ENCODE data around the gene SMAP1.
"Not testable (repeated sequence)": the region's sequence is repeated elsewhere in the genome, so short reads cannot be mapped to it uniquely, and the experiment has no call there.

Gene SMAP1

DNA sequence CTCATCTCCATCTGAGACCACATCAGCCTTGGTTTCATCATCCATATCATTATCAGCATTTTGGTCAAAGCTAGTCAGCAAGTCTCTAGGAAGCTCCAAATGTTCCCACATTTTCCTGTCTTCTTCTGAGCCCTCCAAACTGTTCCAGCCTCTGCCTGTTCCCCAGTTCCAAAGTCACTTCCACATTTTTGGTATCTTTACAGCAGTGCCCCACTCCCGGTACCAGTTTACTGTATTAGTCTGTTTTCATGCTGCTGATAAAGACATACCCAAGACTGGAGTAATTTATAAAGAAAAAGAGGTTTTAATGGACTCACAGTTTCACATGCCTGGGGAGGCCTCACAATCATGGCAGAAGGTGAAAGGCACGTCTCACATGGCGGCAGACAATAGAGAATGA lies 74.8 kb downstream of the SMAP1 start:
- not testable (repeated sequence) for DNase-seq

DNA sequence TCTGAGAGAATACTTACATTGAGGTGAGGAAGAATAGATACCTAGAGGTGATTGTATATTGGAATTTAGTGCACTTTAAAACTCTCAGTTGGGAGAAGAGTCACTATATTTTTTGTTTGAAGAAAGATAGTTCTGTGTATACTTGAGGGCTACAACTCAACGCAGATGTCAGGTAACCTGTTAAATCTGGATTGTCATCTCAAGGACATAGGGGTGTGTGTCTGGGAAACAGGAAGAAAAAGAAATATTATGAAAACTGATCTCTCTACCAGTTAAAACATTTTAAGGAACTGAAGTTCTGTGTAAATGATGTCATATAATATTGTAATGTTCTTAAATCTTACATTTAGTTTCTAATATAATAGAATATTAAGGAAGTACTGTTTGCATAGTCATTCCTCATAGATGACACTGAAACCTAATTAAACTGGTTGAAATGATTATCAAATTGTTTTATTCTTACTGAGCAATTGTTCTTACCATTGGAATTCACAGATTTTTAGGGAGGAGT lies 86.2 kb downstream of the SMAP1 start:
- DNase-seq = no peak

DNA sequence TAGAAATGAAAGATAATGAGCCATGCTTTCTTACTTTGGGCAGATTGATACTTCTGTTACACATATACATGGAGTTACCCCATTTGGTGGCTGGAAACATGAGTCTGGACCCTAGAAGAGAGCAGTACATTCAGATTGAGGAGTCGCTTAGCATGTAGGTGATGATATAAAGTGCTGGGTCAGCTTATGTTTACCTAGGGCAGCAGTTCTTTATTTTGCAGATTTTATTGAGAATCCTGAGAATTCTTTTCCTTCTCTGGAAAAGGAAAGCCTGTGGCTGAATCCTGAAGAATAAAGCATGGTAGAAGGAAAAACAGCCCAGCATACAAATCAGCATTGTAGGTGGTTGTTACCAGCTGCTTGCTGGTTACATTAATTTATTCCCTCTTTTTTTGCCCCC lies 91.2 kb downstream of the SMAP1 start:
- DNase-seq = no peak

DNA sequence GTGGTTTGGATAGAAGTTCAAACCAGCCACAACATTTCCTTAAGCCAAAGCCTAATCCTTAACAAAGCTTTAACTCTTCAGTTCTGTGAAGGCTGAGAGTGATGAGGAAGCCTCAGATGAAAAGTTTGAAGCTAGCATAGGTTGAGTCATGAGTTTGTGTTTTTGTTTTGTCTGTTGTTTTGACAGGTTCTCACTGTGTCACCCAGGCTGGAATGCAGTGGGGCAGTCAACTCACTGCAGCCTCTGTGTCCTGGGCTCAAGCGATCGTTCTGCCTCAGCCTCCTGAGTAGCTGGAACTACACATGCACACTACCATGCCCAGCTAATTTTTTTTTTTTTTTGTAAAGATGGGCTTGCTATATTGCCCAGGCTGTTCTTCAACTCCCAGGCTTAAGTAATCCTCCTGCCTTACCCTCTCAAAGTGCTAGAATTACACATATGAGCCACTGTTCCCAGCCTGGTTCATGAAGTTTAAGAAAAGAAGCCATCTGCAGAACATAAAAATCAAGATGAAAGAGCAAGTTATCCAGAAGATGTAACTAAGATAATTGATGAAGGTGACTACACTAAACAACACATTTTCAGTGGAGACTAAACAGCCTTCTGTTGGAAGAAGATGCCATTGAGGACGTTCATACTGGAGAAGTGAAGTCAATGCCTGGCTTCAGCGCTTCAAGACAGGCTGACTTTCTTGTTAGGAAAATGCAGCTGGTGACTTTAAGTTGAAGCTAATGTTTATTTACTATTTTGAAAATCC lies 96.2 kb downstream of the SMAP1 start:
- no peak for DNase-seq

DNA sequence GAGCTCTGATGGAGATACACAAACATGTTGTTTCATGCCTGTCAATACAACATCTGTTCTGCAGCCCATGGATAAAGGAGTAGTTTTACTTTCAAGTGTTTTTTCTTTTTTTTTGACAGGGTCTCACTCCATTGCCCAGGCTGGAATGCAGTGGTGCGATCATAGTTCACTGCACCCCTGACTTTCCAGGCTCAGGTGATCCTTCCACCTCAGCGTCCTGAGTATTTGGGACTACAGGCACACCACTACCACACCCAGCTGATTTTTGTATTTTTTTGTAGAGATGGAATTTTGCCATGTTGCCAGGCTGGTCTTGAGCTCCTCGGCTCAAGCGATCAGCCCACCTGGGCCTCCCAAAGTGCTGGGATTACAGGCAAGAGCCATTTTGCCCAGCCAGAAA lies 97.0 kb downstream of the SMAP1 start:
- no peak for DNase-seq

DNA sequence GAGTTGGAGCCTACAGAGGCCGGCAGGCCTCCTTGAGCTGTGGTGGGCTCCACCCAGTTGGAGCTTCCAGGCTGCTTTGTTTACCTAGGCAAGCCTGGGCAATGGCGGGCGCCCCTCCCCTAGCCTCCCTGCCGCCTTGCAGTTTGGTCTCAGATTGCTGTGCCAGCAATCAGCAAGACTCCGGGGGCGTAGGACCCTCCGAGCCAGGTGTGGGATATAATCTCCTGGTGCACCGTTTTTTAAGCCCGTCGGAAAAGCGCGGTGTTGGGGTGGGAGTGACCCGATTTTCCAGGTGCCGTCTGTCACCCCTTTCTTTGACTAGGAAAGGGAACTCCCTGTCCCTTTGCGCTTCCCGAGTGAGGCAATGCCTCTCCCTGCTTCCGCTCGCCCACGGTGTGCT lies 103.7 kb downstream of the SMAP1 start:
- not testable (repeated sequence) for DNase-seq

DNA sequence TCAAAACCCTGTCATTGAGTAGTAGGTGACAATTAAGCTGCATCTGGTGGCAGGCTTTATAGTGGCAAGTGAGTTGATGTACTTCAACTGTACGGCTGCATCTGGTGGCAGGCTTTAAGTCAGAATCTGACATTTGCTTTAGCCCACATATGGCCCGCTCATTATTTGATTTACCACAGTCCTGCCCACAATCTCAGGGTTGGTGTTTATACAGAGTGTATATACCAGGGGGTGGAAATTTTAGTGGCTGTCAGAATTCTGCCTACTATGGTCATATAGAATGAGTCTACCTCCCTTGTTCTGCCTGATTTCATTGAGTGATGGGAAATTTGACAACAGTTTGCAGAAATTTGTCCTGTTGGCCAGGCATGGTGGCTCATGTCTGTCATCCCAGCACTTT lies 112.3 kb downstream of the SMAP1 start:
- no peak for DNase-seq

DNA sequence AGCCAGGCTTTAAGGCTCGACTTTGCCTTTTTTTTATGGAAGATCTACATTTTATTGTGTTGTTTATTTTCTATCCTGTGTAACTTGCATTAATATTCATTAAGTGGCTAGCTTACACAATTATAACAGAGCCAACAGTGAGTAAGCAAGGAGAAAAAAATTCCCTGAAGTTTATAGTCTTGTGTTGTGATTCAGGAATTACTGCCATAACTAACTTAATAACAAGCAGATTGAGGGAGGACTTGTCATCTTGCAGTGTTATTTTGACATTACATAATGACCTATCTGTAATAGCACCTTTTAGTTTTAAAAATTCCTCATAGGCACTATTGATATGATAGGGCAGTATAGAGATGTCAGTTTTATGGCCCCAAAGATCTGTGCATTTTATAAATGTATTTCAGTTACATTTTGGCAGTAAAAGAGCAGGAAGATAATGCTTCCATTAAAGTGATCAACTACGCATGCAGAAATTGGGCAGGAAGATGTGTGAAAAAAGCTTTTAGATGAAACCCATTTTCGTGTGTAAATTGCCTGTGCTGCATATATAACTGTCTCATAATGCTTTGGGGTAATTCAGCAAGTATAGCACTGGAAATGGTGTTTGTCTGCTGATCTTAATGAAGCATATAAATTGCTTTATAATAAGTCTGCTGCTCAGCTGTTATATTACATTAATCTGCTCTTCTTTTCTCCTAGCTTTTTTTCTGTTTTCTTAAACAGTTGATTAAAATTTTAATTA lies 123.0 kb downstream of the SMAP1 start:
- DNase-seq = no peak

DNA sequence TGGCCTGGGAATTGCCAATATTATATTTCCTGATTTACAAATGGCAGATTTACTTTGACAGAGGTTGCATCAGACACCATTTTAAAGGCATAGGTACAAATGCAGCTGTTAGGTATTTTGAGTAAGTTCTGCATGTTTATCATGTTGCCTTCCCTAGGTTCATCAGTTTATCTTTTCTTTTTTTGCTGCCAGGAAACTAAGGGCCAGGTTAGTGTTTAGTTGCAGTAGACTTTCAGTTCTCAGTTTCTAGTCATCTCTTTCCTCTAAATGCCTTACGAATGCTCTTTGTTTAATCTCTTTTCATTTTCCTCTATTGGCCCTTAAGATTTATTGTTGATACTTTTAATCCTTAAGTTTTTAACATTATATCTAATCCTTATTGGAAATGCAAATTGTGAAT lies 129.9 kb downstream of the SMAP1 start:
- no peak for DNase-seq

DNA sequence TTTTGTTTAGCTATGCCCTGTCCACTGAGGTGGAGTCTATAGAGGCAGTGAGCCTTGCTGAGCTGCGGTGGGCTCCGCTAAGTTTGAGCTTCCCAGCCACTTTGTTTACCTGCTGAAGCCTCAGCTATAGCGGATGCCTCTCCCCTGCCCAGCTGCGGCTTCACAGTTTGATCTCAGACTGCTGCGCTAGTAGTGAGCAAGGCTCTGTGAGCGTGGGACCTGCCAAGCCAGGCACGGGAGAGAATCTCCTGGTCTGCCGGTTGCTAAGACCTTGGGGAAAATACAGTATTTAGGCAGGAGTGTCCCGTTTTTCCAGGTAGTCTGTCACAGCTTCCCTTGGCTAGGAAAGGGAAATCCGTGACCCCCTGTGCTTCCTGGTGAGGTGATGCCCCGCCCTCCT lies 138.4 kb downstream of the SMAP1 start:
- DNase-seq = no peak

DNA sequence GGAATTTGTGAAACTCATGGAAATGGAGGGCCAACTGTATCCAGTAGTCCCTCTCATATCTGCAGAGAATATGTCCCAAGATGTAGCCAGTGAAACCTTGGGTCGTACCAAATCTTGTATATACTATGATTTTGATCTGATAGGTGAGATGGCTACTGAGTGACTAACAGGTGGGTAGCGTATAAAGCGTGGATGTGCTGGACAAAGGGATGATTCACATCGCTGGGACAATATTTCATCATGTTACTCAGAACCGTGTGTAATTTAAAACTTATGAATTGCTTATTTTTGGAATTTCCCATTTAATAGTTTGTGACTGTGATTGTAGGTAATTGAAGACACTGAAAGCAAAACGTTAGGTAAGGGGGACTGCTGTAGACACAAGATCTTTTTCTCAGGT lies 144.1 kb downstream of the SMAP1 start:
- no peak for DNase-seq

DNA sequence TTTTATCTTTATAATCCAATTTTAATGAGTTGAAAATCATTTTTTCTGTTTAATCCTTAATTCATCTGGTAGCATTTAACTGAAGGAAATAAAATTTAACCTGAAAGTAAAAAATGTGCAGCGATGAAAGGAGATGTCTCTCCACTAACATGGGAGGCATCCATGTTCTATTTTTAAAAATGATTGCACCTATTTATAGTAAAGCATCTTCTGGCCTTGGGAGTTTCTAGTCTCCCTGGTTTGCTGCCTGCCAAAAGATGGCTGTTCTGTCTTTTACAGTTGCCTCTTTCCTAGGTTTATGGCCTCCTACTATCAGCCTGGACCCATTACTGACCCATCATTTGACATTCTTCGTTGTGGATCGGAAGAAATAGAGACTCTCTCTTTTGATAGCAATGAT lies 146.2 kb downstream of the SMAP1 start:
- no peak for DNase-seq

DNA sequence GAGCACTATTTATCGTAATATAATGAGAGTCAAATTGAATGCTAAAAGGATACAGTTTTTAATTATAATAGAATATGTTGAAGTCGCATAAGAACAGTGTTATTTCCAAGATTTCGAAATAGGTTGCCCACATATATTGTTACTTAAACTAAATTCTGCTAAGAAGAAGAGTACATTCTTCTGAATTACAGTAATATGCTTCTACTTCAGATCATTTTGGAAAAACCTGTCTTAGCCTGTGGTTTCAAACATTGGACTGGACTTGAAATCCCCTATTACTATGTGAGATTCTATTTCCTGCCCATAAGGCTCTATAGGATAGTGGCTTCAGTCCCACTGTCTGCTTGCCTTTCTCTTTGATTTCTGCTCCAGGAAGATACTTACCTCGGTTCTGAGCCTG lies 152.0 kb downstream of the SMAP1 start:
- no peak for DNase-seq

DNA sequence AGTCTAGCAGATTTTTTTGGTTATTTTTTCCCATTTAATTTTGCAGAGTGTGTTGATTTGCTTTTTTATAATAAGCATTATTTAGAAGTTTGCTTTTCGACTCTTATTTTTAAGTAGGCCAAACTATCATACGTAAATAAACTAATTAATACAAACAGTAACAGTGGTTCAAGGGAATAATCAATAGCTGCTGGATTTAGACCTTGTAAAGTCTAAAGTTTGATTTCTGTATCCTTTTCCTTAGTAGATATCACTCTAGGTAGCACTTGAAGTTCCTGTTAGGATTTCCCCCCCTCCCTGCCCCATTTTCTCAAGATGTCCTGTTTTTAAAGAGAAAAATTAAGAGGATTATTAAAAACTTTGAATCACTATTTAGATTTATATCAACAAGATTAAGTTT lies 153.1 kb downstream of the SMAP1 start:
- no peak for DNase-seq

DNA sequence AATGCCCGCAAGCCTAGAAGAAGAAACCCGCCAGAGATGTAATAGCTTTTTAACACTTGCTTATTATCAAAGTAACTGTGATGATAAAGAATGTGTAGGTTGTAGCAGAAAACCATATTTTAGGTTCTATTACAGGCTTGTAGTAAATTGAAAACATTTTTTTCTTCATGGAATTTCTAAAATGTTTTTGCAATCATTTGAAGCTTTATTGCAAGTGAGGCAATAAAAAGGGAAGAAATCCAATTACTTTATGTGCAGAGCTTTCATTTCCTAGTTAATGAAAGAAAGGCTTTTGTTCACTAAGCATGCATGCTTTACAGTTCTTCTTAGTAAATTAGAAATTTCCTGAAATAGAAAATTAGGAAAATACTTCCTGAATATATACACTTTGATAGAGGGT lies 154.1 kb downstream of the SMAP1 start:
- DNase-seq = no peak

DNA sequence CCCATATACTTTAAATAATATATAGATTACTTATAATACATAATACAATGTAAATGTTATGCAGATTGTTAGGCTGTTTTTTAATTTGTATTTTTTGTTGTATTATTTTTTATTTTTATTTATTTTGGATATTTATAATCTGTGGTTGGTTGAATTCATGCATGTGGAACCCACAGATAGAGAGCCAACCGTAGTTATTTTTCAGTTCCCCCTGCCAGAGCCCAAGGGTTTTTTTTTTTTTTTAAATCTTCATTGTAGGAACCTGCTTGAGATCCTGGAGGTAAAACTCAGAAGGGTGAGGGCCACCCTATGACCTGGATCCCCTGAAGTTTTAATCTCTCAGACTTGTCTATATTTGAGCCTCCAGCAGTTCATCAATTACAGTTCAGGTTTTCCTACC lies 156.0 kb downstream of the SMAP1 start:
- no peak for DNase-seq

DNA sequence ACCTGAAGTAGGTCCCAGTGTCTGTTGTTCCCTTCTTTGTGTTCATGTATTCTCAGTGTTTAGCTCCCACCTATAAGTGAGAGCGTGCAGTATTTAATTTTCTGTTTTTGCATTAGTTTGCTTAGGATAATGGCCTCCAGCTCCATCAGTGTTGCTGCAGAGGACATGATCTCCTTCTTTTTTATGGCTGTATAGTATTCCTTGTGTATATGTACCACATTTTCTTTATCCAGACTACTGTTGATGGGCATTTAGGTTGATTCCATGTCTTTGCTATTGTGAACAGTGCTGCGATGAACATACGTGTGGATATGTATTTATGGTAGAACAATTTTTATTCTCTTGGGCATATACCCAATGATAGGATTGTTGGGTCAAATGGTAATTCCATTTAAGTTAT lies 163.7 kb downstream of the SMAP1 start:
- no peak for DNase-seq

DNA sequence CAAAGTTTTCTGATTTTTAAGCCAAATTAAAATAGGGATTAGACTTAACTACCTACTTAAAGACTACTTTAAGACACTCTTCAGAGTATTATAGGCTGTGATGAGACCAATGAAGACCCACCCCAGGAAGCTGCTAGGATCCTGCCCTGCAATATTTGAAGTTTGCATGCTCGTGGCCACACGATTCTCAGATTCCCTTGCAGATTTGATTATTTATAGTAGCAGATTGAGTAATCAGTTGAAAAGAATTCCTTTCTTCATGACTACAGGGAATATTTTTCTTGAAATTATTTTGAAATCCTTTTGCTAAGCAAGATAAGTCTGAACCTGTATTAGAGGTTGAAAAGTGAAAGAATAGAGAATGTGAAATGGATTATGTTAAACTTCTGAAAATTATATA lies 166.8 kb downstream of the SMAP1 start:
- DNase-seq = no peak

DNA sequence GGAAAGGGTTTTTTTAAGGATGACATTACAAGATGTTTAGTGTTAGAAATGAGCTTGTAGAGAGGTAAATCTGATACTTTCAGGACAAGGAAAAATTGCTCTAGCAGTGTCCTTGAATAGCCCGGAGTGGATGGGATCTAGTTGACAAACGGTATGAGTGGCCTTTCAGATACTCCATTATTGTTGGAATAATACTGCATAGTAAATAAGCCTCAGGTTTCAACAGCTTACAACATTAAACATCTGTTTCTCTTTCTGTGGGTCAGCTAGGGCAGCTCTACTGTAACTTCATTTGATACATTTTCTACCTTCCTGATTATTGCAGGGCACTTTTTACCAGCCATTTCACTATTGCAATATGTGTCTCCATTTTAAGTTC lies 171.2 kb downstream of the SMAP1 start:
- no peak for DNase-seq

DNA sequence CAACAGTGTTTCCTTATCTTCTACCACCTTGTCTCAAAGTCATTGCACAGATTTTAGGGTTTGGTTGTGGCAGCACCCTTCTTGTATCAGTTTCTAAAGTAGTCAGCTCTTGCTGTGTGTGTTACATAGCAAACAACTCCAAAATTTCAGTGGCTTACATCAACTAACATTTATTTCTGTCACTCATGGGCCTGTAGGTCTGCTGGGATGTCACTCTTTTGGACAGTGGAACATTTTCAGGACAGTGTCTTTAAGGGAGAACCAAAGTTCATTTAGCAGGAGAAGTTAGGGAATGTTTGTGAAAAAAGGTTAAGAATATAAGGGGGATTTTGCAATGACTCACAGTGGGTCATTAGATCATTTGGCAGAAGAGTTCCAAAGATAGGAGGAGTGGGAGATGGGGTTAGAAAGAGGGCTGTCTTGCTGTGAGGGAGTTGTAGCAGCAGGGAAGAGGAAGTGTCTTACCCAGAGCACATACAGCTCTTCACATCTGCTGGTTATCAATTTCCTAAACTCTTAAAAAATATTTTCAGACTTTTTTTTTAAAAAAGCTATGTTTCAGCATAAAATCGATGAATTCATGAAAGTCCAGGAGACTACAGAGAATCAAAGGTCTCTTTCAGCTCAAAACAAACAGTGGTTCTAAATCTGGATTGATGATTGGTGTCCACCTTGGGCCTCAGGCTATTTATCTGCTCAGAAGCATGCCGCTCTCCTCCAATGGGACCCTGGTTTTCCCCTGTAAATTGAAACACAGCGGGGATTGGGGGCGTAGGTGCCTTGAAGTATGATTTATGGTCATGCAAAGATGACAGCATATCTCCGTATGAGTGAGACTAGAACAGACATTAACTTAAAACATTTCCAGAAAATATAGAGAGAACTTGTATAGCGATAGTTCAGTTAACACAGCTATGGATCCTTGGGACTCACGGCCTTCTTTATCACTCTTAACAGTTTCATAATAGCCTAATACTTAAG lies 171.9 kb downstream of the SMAP1 start:
- peak; percentile 28 for DNase-seq

DNA sequence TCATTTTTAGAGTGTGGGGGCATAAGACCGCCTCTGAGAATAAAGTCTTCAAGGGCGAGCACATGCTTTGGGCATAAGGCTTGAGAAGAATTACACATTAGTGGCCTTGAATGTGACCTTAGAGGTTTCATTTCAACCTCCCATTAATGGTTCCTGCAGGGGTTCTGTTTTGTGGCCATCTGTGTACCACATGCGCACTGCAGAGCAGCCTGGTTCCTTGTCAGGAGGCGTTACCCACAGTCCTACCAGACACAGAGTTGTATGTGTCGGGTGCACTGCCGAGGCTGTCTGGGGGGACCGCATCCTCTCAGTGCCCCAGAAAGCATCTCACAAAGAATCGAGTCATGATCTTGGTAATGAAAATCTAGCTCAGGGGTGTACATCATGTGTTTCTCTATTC lies 173.4 kb downstream of the SMAP1 start:
- DNase-seq = no peak

DNA sequence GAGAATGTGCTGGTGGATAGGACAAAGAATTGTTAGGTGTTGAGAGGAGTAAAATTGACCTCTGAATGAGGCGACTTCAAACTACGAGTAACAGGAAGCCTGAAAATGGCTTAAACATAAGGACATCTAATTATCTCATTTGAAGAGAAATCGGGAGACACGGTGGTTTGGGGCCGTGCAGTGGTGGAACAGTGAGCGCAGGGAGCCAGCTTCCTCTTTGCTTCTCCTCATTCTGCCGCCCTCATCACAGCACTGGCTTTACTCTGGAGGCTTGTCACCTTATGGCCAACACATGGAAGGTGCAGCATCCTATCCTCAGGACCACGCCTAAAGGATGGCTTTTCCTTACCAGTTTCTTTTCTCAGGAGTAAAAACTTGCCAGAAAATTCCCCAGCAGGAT lies 174.9 kb downstream of the SMAP1 start:
- no peak for DNase-seq

DNA sequence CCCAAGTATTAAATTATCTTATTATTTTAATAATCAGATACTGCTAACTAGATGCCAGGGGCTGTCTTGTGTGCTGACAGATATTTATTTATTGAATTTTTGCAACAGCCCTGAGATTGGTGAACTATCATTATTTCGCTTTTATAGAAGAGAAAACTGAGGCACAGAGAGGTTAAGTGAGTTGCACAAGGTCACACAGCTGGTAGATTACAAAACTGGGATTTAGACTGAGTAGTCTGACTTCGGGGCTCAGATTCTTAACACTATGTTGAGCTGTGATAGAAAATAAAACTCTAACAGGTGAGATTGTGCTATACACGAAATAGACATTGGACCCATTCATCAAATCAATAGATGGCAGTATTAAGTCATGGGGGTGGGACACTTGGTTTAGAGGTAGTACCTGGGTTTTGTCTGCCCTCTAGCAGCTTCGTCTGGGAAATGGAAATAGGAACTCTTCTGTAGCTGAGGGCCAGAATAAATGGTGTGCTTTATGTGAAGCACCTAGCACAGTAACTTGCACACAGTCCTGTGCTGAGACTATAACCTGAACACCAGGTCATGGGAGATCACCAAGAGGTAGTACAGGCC lies 175.7 kb downstream of the SMAP1 start:
- no peak for DNase-seq

Data from NCI-H226 (cell line).